ENCODE data around the gene YIPF2. TPM values are rescaled to one million over a fixed set of nuclear protein-coding genes. Genes with fewer than 3 reads are reported as not detected.
"Not testable (repeated sequence)": the region's sequence is repeated elsewhere in the genome, so short reads cannot be mapped to it uniquely, and the experiment has no call there.

YIPF2 gene
- total RNA-seq, 4 donors from 2014 or later = 30.5 to 60.1 (median 49.3) TPM

GRCh38 chr19:10946958-10947657 lies 18.7 kb upstream of the YIPF2 start:
- no peak overlapping the region for H3K27ac ChIP-seq
- no peaks in the 10 kb centered on the region for H3K9me3 ChIP-seq
- no peak for DNase-seq
- TF ChIP-seq POLR2A (IDR thresholded peaks at IDR 0.05) (no peak), CTCF (IDR thresholded peaks at IDR 0.05) (no peak)
- H3K4me1 ChIP-seq = peaks cover 0 to 3% (median 1%) of the 10 kb centered on the region in 4 donors
- no peaks in the 10 kb centered on the region for H3K36me3 ChIP-seq
- no peaks in the 10 kb centered on the region for H3K27me3 ChIP-seq
- H3K4me3 ChIP-seq = no peak overlapping the region

GRCh38 chr19:10945264-10945663 lies 16.8 kb upstream of the YIPF2 start:
- TF ChIP-seq POLR2A (IDR thresholded peaks at IDR 0.05) (no peak), CTCF (IDR thresholded peaks at IDR 0.05) (no peak)
- DNase-seq = no peak
- Histone ChIP-seq H3K9me3 (no peaks in the 10 kb centered on the region), H3K4me3 (no peak overlapping the region), H3K27me3 (no peaks in the 10 kb centered on the region), H3K27ac (no peak overlapping the region), H3K36me3 (no peaks in the 10 kb centered on the region), H3K4me1 (peaks cover 0 to 9% (median 2%) of the 10 kb centered on the region in 4 donors)

- H3K4me3 ChIP-seq, H3K36me3 ChIP-seq, H3K4me1 ChIP-seq, H3K27ac ChIP-seq, H3K27me3 ChIP-seq, DNase-seq, H3K9me3 ChIP-seq: not testable (repeated sequence)
Observed at GRCh38 chr19:10943412-10943811, 15.0 kb upstream of the YIPF2 start.

- H3K4me3 ChIP-seq, H3K9me3 ChIP-seq, H3K4me1 ChIP-seq, DNase-seq, H3K27me3 ChIP-seq, H3K27ac ChIP-seq, H3K36me3 ChIP-seq: not testable (repeated sequence)
Observed at GRCh38 chr19:10941649-10942048, 13.2 kb upstream of the YIPF2 start.

GRCh38 chr19:10936661-10937084 lies 8.2 kb upstream of the YIPF2 start:
- no peaks in the 10 kb centered on the region for H3K9me3 ChIP-seq
- TF ChIP-seq CTCF (IDR thresholded peaks at IDR 0.05) (peak in 5 of 6 experiments; percentile 31 to 80 (median 71)), POLR2A (IDR thresholded peaks at IDR 0.05) (no peak)
- no peak overlapping the region for H3K27ac ChIP-seq
- peak in 2 of 3 donors; percentile 53 to 70 for DNase-seq
- H3K36me3 ChIP-seq = peaks cover 0 to 6% (median 0%) of the 10 kb centered on the region in 3 donors
- no peak overlapping the region for H3K4me3 ChIP-seq
- peaks cover 0 to 2% (median 0%) of the 10 kb centered on the region in 4 donors for H3K4me1 ChIP-seq
- H3K27me3 ChIP-seq = no peaks in the 10 kb centered on the region

- TF ChIP-seq POLR2A (IDR thresholded peaks at IDR 0.05) = no peak
- no peak for TF ChIP-seq CTCF (IDR thresholded peaks at IDR 0.05)
- DNase-seq = no peak
- Histone ChIP-seq H3K9me3 (no peaks in the 10 kb centered on the region), H3K4me3 (no peak overlapping the region), H3K4me1 (no peaks in the 10 kb centered on the region), H3K27ac (no peak overlapping the region), H3K27me3 (no peaks in the 10 kb centered on the region), H3K36me3 (peaks cover 0 to 10% (median 0%) of the 10 kb centered on the region in 3 donors)
Observed at GRCh38 chr19:10935371-10936059, 7.1 kb upstream of the YIPF2 start.

All from Peyer's patch (tissue), 4 donors.